Thyroid gland (tissue), 4 donors: ENCODE results near the gene NKX1-2. TPM values are rescaled to one million over a fixed set of nuclear protein-coding genes. Genes with fewer than 3 reads are reported as not detected.

ENCODE experiments used
- DNase-seq, 2 donors: peaks; one replicate each; pipeline ENCODE4 v3.0.0-alpha.2; 2019
- H3K27ac ChIP-seq, 3 donors: fragments of 200-600 bp; sonication (generic); 1 replicate in 2 of 3; 2 replicates in 1 of 3; pipeline ENCODE4 v1.5.1; 2016 to 2019; ENCODE audit warnings: mild to moderate bottlenecking in 1 of 3, moderate library complexity in 1 of 3
- H3K27me3 ChIP-seq: fragments of 200-600 bp; sonication (generic); one replicate; pipeline ENCODE4 v1.5.1; 2019
- H3K36me3 ChIP-seq, 2 donors: fragments of 200-600 bp; sonication (generic); one replicate each; pipeline ENCODE4 v1.5.1; 2016 to 2019
- H3K4me1 ChIP-seq, 2 donors: fragments of 200-600 bp; sonication (generic); one replicate each; pipeline ENCODE4 v1.5.1; 2017 to 2019
- H3K4me3 ChIP-seq, 3 donors: fragments of 200-600 bp; sonication (generic); replicated peaks in 1 of 3; 1 replicate in 2 of 3; 2 replicates in 1 of 3; pipeline ENCODE4 v1.5.1; 2016; ENCODE audit warnings: mild to moderate bottlenecking in 1 of 3
- H3K9me3 ChIP-seq: fragments of 200-600 bp; sonication (generic); one replicate; pipeline ENCODE4 v1.5.1; 2017
- CTCF ChIP-seq, 6 experiments: fragments of 200-600 bp in 3 of 6; fragments of 450-650 bp in 3 of 6; sonication (generic) in 3 of 6; IDR thresholded peaks; one replicate each; pipeline ENCODE4 v1.5.1; 2016 to 2019; ENCODE audit warnings: antibody characterized with exemption in 6 of 6, mild to moderate bottlenecking in 2 of 6, inconsistent platforms in 1 of 6, moderate library complexity in 1 of 6
- POLR2A ChIP-seq, 2 donors: fragments of 450-650 bp; IDR thresholded peaks; one replicate each; pipeline ENCODE4 v1.6.1; 2017; ENCODE audit warnings: antibody characterized with exemption in 2 of 2, mild to moderate bottlenecking in 2 of 2, moderate library complexity in 1 of 2
- WGBS, 2 donors: methylation state at CpG; one replicate each; pipeline ENCODE4 v1.1.5; 2017; 5-methylcytosine and 5-hydroxymethylcytosine counted together
- intact Hi-C: fragments of 100-400 bp; cut with DNase I; formaldehyde crosslinking; loops from one replicate; pipeline ENCODE4 v1.15.1; 2023
- total RNA-seq, 4 donors: library from RNA; depleted of rRNA; stranded (reverse); fragments of >200 nt; gene quantifications; one replicate each; pipeline ENCODE4 v1.2.3, GENCODE V29; 2016

Gene NKX1-2
- total RNA-seq, 4 donors from 2014 or later: not detected

GRCh38 chr10:124482236-124482800, 32.5 kb upstream of the NKX1-2 start:
- Histone ChIP-seq H3K27ac (peak overlapping the region in 2 of 3 donors; percentile 19 to 52), H3K36me3 (no peaks in the 10 kb centered on the region), H3K9me3 (no peaks in the 10 kb centered on the region), H3K4me1 (peaks cover 32 to 35% of the 10 kb centered on the region in 2 donors), H3K4me3 (no peak overlapping the region), H3K27me3 (no peaks in the 10 kb centered on the region)
- TF ChIP-seq POLR2A (IDR thresholded peaks at IDR 0.05) (no peak), CTCF (IDR thresholded peaks at IDR 0.05) (peak in 1 of 6 experiments; percentile 6)
- 44 to 50% methylated on average over 10 of the region's 10 CpGs for WGBS, 2 donors
- peak; percentile 60 to 70 for DNase-seq
- intact Hi-C loops: no loop called here

- intact Hi-C loops: no loop called here
- Histone ChIP-seq H3K4me1 (peaks cover 37 to 41% of the 10 kb centered on the region in 2 donors), H3K27ac (peak overlapping the region; percentile 3 to 52 (median 19)), H3K27me3 (no peaks in the 10 kb centered on the region), H3K36me3 (no peaks in the 10 kb centered on the region), H3K4me3 (no peak overlapping the region), H3K9me3 (no peaks in the 10 kb centered on the region)
- TF ChIP-seq CTCF (IDR thresholded peaks at IDR 0.05): no peak
- TF ChIP-seq POLR2A (IDR thresholded peaks at IDR 0.05): no peak
- 63 to 71% methylated on average over 6 of the region's 6 CpGs for WGBS, 2 donors
- DNase-seq: peak in 1 of 2 donors; percentile 26
Measured at GRCh38 chr10:124481717-124482116, 31.9 kb upstream of the NKX1-2 start.

- Histone ChIP-seq H3K36me3 (no peaks in the 10 kb centered on the region), H3K4me3 (no peak overlapping the region), H3K27ac (no peak overlapping the region), H3K27me3 (no peaks in the 10 kb centered on the region), H3K4me1 (peaks cover 37 to 49% of the 10 kb centered on the region in 2 donors), H3K9me3 (no peaks in the 10 kb centered on the region)
- intact Hi-C loops: no loop called here
- DNase-seq: no peak
- 81 to 89% methylated on average over 5 of the region's 5 CpGs for WGBS, 2 donors
- TF ChIP-seq POLR2A (IDR thresholded peaks at IDR 0.05) (no peak), CTCF (IDR thresholded peaks at IDR 0.05) (no peak)
Measured at GRCh38 chr10:124480860-124481259, 31.0 kb upstream of the NKX1-2 start.

- Histone ChIP-seq H3K27me3 (no peaks in the 10 kb centered on the region), H3K4me3 (no peak overlapping the region), H3K9me3 (no peaks in the 10 kb centered on the region), H3K27ac (no peak overlapping the region), H3K4me1 (peaks cover 32 to 48% of the 10 kb centered on the region in 2 donors), H3K36me3 (no peaks in the 10 kb centered on the region)
- no peak for DNase-seq
- intact Hi-C loops: no loop called here
- 87 to 97% methylated on average over 12 to 13 of the region's 14 CpGs for WGBS, 2 donors
- TF ChIP-seq POLR2A (IDR thresholded peaks at IDR 0.05) (no peak), CTCF (IDR thresholded peaks at IDR 0.05) (no peak)
Measured at GRCh38 chr10:124478515-124478914, 28.7 kb upstream of the NKX1-2 start.

- Histone ChIP-seq H3K27ac (no peak overlapping the region), H3K27me3 (no peaks in the 10 kb centered on the region), H3K4me3 (no peak overlapping the region), H3K36me3 (no peaks in the 10 kb centered on the region), H3K4me1 (peaks cover 32 to 45% of the 10 kb centered on the region in 2 donors), H3K9me3 (no peaks in the 10 kb centered on the region)
- WGBS, 2 donors: 58 to 89% methylated on average over 6 to 11 of the region's 11 CpGs
- TF ChIP-seq CTCF (IDR thresholded peaks at IDR 0.05) (no peak), POLR2A (IDR thresholded peaks at IDR 0.05) (no peak)
- intact Hi-C loops: no loop called here
- DNase-seq: peak; percentile 43 to 55
Measured at GRCh38 chr10:124477614-124478363, 28.0 kb upstream of the NKX1-2 start.
